HepG2 (cell line): ENCODE measurements around the gene XPR1.

Experiments used
- CBX5 ChIP-seq: sonication (generic); formaldehyde crosslinking; IDR thresholded peaks from 2 replicates; pipeline ENCODE4 v1.4.0; 2020; ENCODE audit warnings: missing genetic modification reagents, borderline replicate concordance
- EZH2 ChIP-seq: conservative IDR thresholded peaks from 2 replicates; pipeline ENCODE4 v1.6.1; 2012; ENCODE audit warnings: mild to moderate bottlenecking, low read depth, low read length, moderate library complexity
- HDAC6 ChIP-seq: fragments of 200-600 bp; sonication (generic); IDR thresholded peaks from 2 replicates; pipeline ENCODE4 v1.7.0; 2017; ENCODE audit warnings: mild to moderate bottlenecking, antibody characterized with exemption, low read length, low read depth
- POLR2AphosphoS5 ChIP-seq: IDR thresholded peaks from 2 replicates; pipeline ENCODE4 v1.6.1; 2012; ENCODE audit warnings: low read depth, low read length
- SP1 ChIP-seq, 2 experiments: fragments of 450-650 bp in 1 of 2; sonication (generic) in 1 of 2; formaldehyde crosslinking in 1 of 2; IDR thresholded peaks; 2 replicates each; pipeline versions ENCODE4 v1.4.0 to v1.6.1; 2016 to 2020; ENCODE audit warnings: missing genetic modification reagents in 1 of 2
- ZFP1 ChIP-seq: IDR thresholded peaks from 2 replicates; pipeline ENCODE4 v1.6.1; 2016
- TF ChIP-seq, protein P1 (sequence below): sonication (generic); formaldehyde crosslinking; IDR thresholded peaks from 2 replicates; pipeline ENCODE4 v1.5.0; 2020; ENCODE audit warnings: mild to moderate bottlenecking, missing genetic modification reagents, moderate library complexity

DNA sequence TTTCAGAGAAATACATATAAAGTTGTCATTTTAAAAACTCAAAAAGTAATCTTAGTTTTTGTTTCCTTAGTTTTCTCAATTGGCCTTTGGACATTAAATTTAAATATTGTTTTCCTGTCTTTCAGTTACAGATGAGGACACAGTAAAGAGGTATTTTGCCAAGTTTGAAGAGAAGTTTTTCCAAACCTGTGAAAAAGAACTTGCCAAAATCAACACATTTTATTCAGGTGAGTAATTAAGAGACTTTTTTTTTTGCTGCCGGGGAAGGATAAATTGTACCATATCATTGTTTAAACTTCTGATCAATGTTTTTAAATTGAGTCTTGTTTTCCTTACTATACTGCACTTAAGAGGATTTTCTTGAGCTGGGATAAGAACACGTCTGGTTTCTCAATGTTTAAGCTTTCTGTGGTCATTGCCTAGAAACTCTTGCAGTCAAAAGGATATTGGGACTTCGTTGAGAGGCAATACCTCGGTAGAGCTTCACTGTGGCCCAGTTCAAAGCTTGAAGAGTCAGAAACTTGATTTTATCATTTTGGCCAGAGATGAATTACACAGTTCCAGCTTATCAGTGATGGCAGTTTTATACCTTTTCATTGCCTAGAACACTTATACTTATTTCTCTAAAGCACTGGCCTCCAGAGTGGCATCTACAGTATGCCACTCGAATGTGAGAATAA lies 155.9 kb downstream of the XPR1 start:
- TF ChIP-seq POLR2AphosphoS5, result no peak
- TF ChIP-seq, protein P1, sequence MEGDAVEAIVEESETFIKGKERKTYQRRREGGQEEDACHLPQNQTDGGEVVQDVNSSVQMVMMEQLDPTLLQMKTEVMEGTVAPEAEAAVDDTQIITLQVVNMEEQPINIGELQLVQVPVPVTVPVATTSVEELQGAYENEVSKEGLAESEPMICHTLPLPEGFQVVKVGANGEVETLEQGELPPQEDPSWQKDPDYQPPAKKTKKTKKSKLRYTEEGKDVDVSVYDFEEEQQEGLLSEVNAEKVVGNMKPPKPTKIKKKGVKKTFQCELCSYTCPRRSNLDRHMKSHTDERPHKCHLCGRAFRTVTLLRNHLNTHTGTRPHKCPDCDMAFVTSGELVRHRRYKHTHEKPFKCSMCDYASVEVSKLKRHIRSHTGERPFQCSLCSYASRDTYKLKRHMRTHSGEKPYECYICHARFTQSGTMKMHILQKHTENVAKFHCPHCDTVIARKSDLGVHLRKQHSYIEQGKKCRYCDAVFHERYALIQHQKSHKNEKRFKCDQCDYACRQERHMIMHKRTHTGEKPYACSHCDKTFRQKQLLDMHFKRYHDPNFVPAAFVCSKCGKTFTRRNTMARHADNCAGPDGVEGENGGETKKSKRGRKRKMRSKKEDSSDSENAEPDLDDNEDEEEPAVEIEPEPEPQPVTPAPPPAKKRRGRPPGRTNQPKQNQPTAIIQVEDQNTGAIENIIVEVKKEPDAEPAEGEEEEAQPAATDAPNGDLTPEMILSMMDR (CRISPR knock-in tag), result no peak
- no peak for TF ChIP-seq SP1 (IDR thresholded peaks at IDR 0.05)
- TF ChIP-seq SP1 (CRISPR knock-in tag; IDR thresholded peaks at IDR 0.05), result no peak
- TF ChIP-seq HDAC6, result no peak
- no peak for TF ChIP-seq EZH2
- TF ChIP-seq CBX5 (CRISPR knock-in tag), result no peak
- TF ChIP-seq ZFP1 (CRISPR knock-in tag), result no peak
